Measurements from ENCODE around the gene CNOT6L.

GRCh38 chr4:77706717-77707116 lies 112.5 kb downstream of the CNOT6L start:
- TF ChIP-seq CTCF (optimal IDR thresholded peaks at IDR 0.05 in 1 of 3, IDR thresholded peaks at IDR 0.05 in 1 of 3, conservative IDR thresholded peaks at IDR 0.05 in 1 of 3; ENCODE audit: extremely low read depth in 1 of 3, insufficient read depth in 2 of 3, low read length in 3 of 3): no peak
- no peak for TF ChIP-seq EZH2 (IDR thresholded peaks at IDR 0.05; ENCODE audit: low read length)

Measured in keratinocyte (primary cell).